SK-N-SH treated with all-trans-retinoic acid at 6 μM for 48 hours (cell line): ENCODE measurements around the gene UTP14A.
"Not testable (repeated sequence)": the region's sequence is repeated elsewhere in the genome, so short reads cannot be mapped to it uniquely, and the experiment has no call there.

Experiments used
- ATAC-seq: fragments of 200-7000 bp; cut with Tn5 transposase; 3 replicates; pipeline ENCODE4 v1.9.1; 2020; ENCODE audit warnings: mild to moderate bottlenecking, moderate library complexity
- ARNTL ChIP-seq: fragments of 450-650 bp; formaldehyde crosslinking; IDR thresholded peaks from 2 replicates; pipeline ENCODE4 v1.5.0; 2020; ENCODE audit warnings: low read depth, mild to moderate bottlenecking, moderate library complexity, borderline replicate concordance
- BACH2 ChIP-seq: fragments of 250-450 bp; sonication (Bioruptor Pico); IDR thresholded peaks from 2 replicates; pipeline ENCODE4 v1.9.0; 2021; ENCODE audit warnings: mild to moderate bottlenecking, borderline replicate concordance
- CSDC2 ChIP-seq: fragments of 250-450 bp; sonication (Bioruptor Pico); IDR thresholded peaks from 2 replicates; pipeline ENCODE4 v1.5.0; 2020; ENCODE audit warnings: mild to moderate bottlenecking, moderate library complexity
- CSRNP3 ChIP-seq: fragments of 250-450 bp; sonication (Bioruptor Pico); IDR thresholded peaks from 2 replicates; pipeline ENCODE4 v1.5.1; 2021; ENCODE audit warnings: mild to moderate bottlenecking, moderate library complexity
- ISL1 ChIP-seq: fragments of 250-450 bp; sonication (Bioruptor Pico); IDR thresholded peaks from 2 replicates; pipeline ENCODE4 v2.1.2; 2022; ENCODE audit warnings: mild to moderate bottlenecking, moderate library complexity
- PPARA ChIP-seq: fragments of 250-450 bp; sonication (Bioruptor Pico); IDR thresholded peaks from 2 replicates; pipeline ENCODE4 v1.5.0; 2020; ENCODE audit warnings: mild to moderate bottlenecking, borderline replicate concordance
- SNAI2 ChIP-seq: fragments of 250-450 bp; sonication (Bioruptor Pico); IDR thresholded peaks from 2 replicates; pipeline ENCODE4 v1.5.0; 2020; ENCODE audit warnings: mild to moderate bottlenecking, moderate library complexity
- TOX ChIP-seq: fragments of 250-450 bp; sonication (Bioruptor Pico); IDR thresholded peaks from 2 replicates; pipeline ENCODE4 v1.8.0; 2021; ENCODE audit warnings: mild to moderate bottlenecking, moderate library complexity, borderline replicate concordance
- TSHZ2 ChIP-seq: fragments of 250-450 bp; sonication (Bioruptor Pico); IDR thresholded peaks from 2 replicates; pipeline ENCODE4 v1.5.0; 2020; ENCODE audit warnings: mild to moderate bottlenecking, moderate library complexity
- ZFP3 ChIP-seq: fragments of 250-450 bp; sonication (Bioruptor Pico); IDR thresholded peaks from 2 replicates; pipeline ENCODE4 v1.5.0; 2020; ENCODE audit warnings: mild to moderate bottlenecking, moderate library complexity
- ZNF565 ChIP-seq: fragments of 450-650 bp; formaldehyde crosslinking; conservative IDR thresholded peaks from 2 replicates; pipeline ENCODE4 v1.5.0; 2020; ENCODE audit warnings: low read depth, mild to moderate bottlenecking, moderate library complexity
- ZNF70 ChIP-seq: fragments of 450-650 bp; formaldehyde crosslinking; IDR thresholded peaks from 2 replicates; pipeline ENCODE4 v1.5.0; 2020; ENCODE audit warnings: mild to moderate bottlenecking, moderate library complexity
- ZNF8 ChIP-seq: fragments of 450-650 bp; formaldehyde crosslinking; IDR thresholded peaks from 2 replicates; pipeline ENCODE4 v1.5.0; 2020; ENCODE audit warnings: mild to moderate bottlenecking, moderate library complexity
- TF ChIP-seq, protein P1 (sequence below): fragments of 250-450 bp; sonication (Bioruptor Pico); IDR thresholded peaks from 2 replicates; pipeline ENCODE4 v1.8.0; 2020; ENCODE audit warnings: mild to moderate bottlenecking, moderate library complexity, borderline replicate concordance
- TF ChIP-seq, protein P2 (sequence below): fragments of 250-450 bp; sonication (Bioruptor Pico); IDR thresholded peaks from 2 replicates; pipeline ENCODE4 v1.8.0; 2021; ENCODE audit warnings: low read depth, mild to moderate bottlenecking, moderate library complexity, borderline replicate concordance

The UTP14A gene, protein sequence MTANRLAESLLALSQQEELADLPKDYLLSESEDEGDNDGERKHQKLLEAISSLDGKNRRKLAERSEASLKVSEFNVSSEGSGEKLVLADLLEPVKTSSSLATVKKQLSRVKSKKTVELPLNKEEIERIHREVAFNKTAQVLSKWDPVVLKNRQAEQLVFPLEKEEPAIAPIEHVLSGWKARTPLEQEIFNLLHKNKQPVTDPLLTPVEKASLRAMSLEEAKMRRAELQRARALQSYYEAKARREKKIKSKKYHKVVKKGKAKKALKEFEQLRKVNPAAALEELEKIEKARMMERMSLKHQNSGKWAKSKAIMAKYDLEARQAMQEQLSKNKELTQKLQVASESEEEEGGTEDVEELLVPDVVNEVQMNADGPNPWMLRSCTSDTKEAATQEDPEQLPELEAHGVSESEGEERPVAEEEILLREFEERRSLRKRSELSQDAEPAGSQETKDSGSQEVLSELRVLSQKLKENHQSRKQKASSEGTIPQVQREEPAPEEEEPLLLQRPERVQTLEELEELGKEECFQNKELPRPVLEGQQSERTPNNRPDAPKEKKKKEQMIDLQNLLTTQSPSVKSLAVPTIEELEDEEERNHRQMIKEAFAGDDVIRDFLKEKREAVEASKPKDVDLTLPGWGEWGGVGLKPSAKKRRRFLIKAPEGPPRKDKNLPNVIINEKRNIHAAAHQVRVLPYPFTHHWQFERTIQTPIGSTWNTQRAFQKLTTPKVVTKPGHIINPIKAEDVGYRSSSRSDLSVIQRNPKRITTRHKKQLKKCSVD

GRCh38 chrX:129905787-129906580 is at the start of gene UTP14A:
Gene UTP14A (plus strand): TSS chrX:129906164. CDS start chrX:129906211, 47 bp downstream.
- ATAC-seq, result peak; percentile 97
- TF ChIP-seq ISL1 (CRISPR knock-in tag) (no peak), ZFP3 (CRISPR knock-in tag) (peak; percentile 99)
- TF ChIP-seq, protein P1, sequence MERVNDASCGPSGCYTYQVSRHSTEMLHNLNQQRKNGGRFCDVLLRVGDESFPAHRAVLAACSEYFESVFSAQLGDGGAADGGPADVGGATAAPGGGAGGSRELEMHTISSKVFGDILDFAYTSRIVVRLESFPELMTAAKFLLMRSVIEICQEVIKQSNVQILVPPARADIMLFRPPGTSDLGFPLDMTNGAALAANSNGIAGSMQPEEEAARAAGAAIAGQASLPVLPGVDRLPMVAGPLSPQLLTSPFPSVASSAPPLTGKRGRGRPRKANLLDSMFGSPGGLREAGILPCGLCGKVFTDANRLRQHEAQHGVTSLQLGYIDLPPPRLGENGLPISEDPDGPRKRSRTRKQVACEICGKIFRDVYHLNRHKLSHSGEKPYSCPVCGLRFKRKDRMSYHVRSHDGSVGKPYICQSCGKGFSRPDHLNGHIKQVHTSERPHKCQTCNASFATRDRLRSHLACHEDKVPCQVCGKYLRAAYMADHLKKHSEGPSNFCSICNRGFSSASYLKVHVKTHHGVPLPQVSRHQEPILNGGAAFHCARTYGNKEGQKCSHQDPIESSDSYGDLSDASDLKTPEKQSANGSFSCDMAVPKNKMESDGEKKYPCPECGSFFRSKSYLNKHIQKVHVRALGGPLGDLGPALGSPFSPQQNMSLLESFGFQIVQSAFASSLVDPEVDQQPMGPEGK (CRISPR knock-in tag), result 0 out of 2 replicates have a peak, but pooled peaks have one; percentile 54

GRCh38 chrX:129859134-129859533 is 46.8 kb upstream of the UTP14A start:
- not testable (repeated sequence) for ATAC-seq

DNA sequence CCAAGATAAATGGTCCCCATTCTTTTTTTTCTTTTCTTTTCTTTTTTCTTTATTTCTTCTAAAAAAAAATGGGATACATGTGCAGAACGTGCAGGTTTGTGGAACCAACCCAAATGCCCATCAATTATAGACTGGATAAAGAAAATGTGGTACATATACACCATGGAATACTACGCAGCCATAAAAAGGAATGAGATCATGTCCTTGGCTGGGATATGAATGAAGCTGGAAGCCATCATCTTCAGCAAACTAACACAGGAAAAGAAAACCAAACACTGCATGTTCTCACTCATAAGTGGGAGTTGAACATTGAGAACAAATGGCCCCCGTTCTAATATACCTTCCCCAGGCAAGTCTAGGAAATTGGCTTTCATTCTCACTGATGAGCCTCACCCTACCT is 39.6 kb upstream of the UTP14A start:
- ATAC-seq, result not testable (repeated sequence)

DNA sequence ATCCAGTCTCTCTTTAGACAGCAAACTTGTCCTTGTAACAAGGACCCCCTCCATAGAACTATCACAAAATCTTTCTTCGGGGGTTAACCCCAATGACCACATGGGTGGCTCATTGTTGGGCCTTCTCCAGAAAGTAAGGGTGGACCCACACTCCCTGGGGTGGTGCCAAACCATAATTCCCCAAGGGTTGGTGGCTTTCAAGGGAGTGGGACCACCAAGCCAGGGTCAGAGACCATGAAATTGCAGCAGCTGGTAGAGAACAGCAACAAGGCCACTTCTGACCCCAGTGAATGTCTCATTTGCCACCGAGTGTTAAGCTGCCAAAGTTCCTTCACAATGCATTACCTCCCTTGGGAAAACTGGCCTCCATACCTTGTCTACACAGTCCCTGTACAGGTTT is 33.4 kb upstream of the UTP14A start:
- ATAC-seq, result no peak
- TF ChIP-seq ARNTL (CRISPR knock-in tag), result no peak
- no peak for TF ChIP-seq CSDC2
- no peak for TF ChIP-seq ISL1 (CRISPR knock-in tag)
- TF ChIP-seq, protein P1 (CRISPR knock-in tag), result no peak
- TF ChIP-seq ZNF565 (CRISPR knock-in tag), result no peak
- no peak for TF ChIP-seq PPARA (CRISPR knock-in tag)
- TF ChIP-seq TSHZ2, result no peak
- TF ChIP-seq, protein P2, sequence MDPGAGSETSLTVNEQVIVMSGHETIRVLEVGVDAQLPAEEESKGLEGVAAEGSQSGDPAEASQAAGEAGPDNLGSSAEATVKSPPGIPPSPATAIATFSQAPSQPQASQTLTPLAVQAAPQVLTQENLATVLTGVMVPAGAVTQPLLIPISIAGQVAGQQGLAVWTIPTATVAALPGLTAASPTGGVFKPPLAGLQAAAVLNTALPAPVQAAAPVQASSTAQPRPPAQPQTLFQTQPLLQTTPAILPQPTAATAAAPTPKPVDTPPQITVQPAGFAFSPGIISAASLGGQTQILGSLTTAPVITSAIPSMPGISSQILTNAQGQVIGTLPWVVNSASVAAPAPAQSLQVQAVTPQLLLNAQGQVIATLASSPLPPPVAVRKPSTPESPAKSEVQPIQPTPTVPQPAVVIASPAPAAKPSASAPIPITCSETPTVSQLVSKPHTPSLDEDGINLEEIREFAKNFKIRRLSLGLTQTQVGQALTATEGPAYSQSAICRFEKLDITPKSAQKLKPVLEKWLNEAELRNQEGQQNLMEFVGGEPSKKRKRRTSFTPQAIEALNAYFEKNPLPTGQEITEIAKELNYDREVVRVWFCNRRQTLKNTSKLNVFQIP (CRISPR knock-in tag), result no peak
- no peak for TF ChIP-seq TOX
- no peak for TF ChIP-seq ZFP3 (CRISPR knock-in tag)
- no peak for TF ChIP-seq CSRNP3 (CRISPR knock-in tag)
- TF ChIP-seq ZNF8 (CRISPR knock-in tag), result no peak
- no peak for TF ChIP-seq BACH2 (CRISPR knock-in tag)
- no peak for TF ChIP-seq SNAI2 (CRISPR knock-in tag)
- TF ChIP-seq ZNF70 (CRISPR knock-in tag), result no peak
